Calu3 (cell line): ENCODE measurements around the gene SPDYE3. TPM values are rescaled to one million over a fixed set of nuclear protein-coding genes. Genes with fewer than 3 reads are reported as not detected.
"Not testable (repeated sequence)": the region's sequence is repeated elsewhere in the genome, so short reads cannot be mapped to it uniquely, and the experiment has no call there.

ENCODE experiments used
- BruUV-seq: library from RNA; stranded (reverse); fragments of 400-500 nt; replicated peaks from 2 replicates; lab custom pipeline; 2021; lab: Mats Ljungman, UMichigan
- CTCF ChIA-PET: fragments of 300-600 bp; sonication (Branson Sonifier 250); formaldehyde crosslinking; loops from one replicate; lab custom pipeline; 2022; ENCODE audit warnings: antibody characterized with exemption; lab: Charles Lee
- DNase-seq: peaks from one replicate; pipeline ENCODE4 v3.0.0; 2022
- H3K27ac Mint-ChIP-seq: one replicate; pipeline ENCODE4 v1.8.0; 2022; ENCODE audit warnings: mixed read lengths; ENCODE audit not compliant: unreplicated experiment
- H3K27me3 Mint-ChIP-seq: one replicate; pipeline ENCODE4 v1.8.0; 2022; ENCODE audit warnings: mixed read lengths; ENCODE audit not compliant: unreplicated experiment
- H3K36me3 Mint-ChIP-seq: one replicate; pipeline ENCODE4 v1.8.0; 2022; ENCODE audit warnings: mild to moderate bottlenecking, moderate library complexity, mixed read lengths; ENCODE audit not compliant: insufficient read depth, unreplicated experiment
- H3K4me1 Mint-ChIP-seq: one replicate; pipeline ENCODE4 v1.8.0; 2022; ENCODE audit warnings: mild to moderate bottlenecking, low read depth, mixed read lengths; ENCODE audit not compliant: unreplicated experiment
- H3K4me3 Mint-ChIP-seq: one replicate; pipeline ENCODE4 v1.8.0; 2022; ENCODE audit warnings: mild to moderate bottlenecking, low read depth, moderate library complexity, mixed read lengths; ENCODE audit not compliant: unreplicated experiment
- H3K9me3 Mint-ChIP-seq: one replicate; pipeline ENCODE4 v1.8.0; 2022; ENCODE audit warnings: low read depth, mixed read lengths; ENCODE audit not compliant: unreplicated experiment
- intact Hi-C: fragments of 100-400 bp; cut with micrococcal nuclease; formaldehyde crosslinking; loops from one replicate; pipeline ENCODE4 v1.10.0; 2022; ENCODE audit not compliant: unreplicated experiment
- total RNA-seq: library from RNA; stranded (reverse); gene quantifications from 2 replicates; pipeline ENCODE4 v1.2.3, GENCODE V29; 2022
- TF ChIP-seq, protein P1 (sequence below): fragments of 200-600 bp; IDR thresholded peaks from one replicate; pipeline ENCODE4 v1.8.0; 2022; ENCODE audit warnings: antibody characterized with exemption; ENCODE audit not compliant: unreplicated experiment

SPDYE3 gene
- total RNA-seq, 1 experiment from 2014 or later, result not detected

- Mint-ChIP-seq H3K4me1 (peaks cover 14% of the 10 kb centered on the region), H3K4me3 (no peak overlapping the region), H3K27me3 (no peaks in the 10 kb centered on the region), H3K9me3 (no peaks in the 10 kb centered on the region), H3K27ac (no peak overlapping the region), H3K36me3 (peaks cover 19% of the 10 kb centered on the region)
- TF ChIP-seq, protein P1, sequence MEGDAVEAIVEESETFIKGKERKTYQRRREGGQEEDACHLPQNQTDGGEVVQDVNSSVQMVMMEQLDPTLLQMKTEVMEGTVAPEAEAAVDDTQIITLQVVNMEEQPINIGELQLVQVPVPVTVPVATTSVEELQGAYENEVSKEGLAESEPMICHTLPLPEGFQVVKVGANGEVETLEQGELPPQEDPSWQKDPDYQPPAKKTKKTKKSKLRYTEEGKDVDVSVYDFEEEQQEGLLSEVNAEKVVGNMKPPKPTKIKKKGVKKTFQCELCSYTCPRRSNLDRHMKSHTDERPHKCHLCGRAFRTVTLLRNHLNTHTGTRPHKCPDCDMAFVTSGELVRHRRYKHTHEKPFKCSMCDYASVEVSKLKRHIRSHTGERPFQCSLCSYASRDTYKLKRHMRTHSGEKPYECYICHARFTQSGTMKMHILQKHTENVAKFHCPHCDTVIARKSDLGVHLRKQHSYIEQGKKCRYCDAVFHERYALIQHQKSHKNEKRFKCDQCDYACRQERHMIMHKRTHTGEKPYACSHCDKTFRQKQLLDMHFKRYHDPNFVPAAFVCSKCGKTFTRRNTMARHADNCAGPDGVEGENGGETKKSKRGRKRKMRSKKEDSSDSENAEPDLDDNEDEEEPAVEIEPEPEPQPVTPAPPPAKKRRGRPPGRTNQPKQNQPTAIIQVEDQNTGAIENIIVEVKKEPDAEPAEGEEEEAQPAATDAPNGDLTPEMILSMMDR, result no peak
- DNase-seq, result no peak
- intact Hi-C loops, result no loop called here
- CTCF ChIA-PET, result no interaction called here
- no TSS peak for BruUV-seq
Observed at GRCh38 chr7:100267648-100268047, 39.9 kb upstream of the SPDYE3 start.

DNA sequence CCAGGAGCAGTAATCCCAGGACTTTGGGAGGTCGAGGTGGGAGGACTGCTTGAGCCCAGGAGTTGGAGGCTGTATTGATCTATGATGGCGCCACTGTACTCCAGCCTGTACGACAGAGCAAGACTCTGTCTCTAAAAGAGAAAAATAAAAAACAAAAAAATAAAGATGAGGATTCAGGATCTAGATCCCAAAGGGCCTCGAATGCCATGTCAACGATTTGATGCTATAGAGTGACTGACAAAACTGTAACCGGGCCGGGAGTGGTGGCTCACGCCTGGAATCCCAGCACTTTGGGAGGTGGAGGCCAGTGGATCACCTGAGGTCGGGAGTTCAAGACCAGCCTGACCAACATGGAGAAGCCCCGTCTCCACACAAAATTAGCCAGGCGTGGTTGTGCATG is 38.6 kb upstream of the SPDYE3 start:
- Mint-ChIP-seq H3K36me3 (peaks cover 19% of the 10 kb centered on the region), H3K4me1 (peaks cover 14% of the 10 kb centered on the region), H3K4me3 (peak overlapping the region; percentile 67)
- H3K27ac Mint-ChIP-seq, CTCF ChIA-PET, H3K27me3 Mint-ChIP-seq, H3K9me3 Mint-ChIP-seq, DNase-seq, intact Hi-C loops, BruUV-seq: not testable (repeated sequence)

DNA sequence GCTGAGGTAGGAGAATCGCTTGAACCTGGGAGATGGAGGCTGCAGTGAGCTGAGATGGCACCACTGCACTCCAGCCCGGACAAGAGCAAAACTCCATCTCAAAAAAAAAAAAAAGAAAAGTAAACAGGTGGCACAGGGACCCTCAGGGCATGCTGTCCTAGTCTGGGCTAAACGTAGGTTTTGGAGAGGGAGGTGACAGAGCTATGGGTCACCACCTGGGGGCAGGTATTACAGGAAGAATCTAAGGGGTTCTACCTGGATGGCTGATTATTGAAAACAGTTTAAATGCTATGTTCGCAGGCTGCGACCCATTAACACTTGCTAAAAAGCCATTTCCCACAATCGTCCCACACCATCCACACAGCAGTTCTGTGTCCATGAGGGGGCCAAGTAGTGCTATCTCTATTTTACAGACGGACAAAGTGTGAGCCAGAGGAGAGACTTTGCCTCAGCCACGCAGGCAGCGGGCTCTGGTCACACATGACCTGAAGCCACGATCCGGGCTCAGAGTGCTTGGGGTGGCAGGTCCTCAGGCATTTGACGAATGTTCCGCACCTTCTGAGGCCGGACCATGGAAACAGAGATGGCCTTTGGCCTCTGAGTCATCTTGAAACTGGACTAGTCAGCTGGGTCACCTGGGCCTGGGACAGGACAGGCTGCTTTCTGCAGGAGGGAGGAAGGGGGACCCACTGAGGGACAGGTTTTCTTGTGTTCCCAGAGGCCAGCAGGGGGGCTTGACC is 38.0 kb upstream of the SPDYE3 start:
- Mint-ChIP-seq H3K27ac (peak overlapping the region; percentile 63), H3K36me3 (peaks cover 19% of the 10 kb centered on the region), H3K4me1 (peaks cover 14% of the 10 kb centered on the region), H3K4me3 (peak overlapping the region; percentile 67)
- H3K27me3 Mint-ChIP-seq, BruUV-seq, intact Hi-C loops, H3K9me3 Mint-ChIP-seq: not testable (repeated sequence)
- CTCF ChIA-PET, result interaction anchor here (1.8 kb wide), 1 partner anchor 15 kb away, joined by 4 read pairs; no protein-coding TSS in a partner anchor
- DNase-seq, result peak; percentile 54

- intact Hi-C loops, result not testable (repeated sequence)
Observed at GRCh38 chr7:100270046-100270918, 37.2 kb upstream of the SPDYE3 start.

GRCh38 chr7:100270941-100271593 is 36.4 kb upstream of the SPDYE3 start:
- DNase-seq, H3K9me3 Mint-ChIP-seq, BruUV-seq, H3K27me3 Mint-ChIP-seq, intact Hi-C loops: not testable (repeated sequence)
- CTCF ChIA-PET, result interaction anchor here (1.8 kb wide), 1 partner anchor 16 kb away, joined by 4 read pairs; no protein-coding TSS in a partner anchor
- Mint-ChIP-seq H3K4me3 (peak overlapping the region; percentile 67), H3K27ac (peak overlapping the region; percentile 63), H3K4me1 (peaks cover 13% of the 10 kb centered on the region), H3K36me3 (peaks cover 19% of the 10 kb centered on the region)

More at GRCh38 chr7:100270046-100270918, 37.2 kb upstream of the SPDYE3 start:
- CTCF ChIA-PET, result interaction anchor here (1.8 kb wide), 1 partner anchor 15 kb away, joined by 4 read pairs; no protein-coding TSS in a partner anchor
- TSS peak; percentile 37 for BruUV-seq
- H3K4me1 Mint-ChIP-seq, result peaks cover 14% of the 10 kb centered on the region
- not testable (repeated sequence) for H3K27me3 Mint-ChIP-seq, H3K9me3 Mint-ChIP-seq
- peak; percentile 30 for DNase-seq
- peak overlapping the region; percentile 63 for H3K27ac Mint-ChIP-seq
- peak overlapping the region; percentile 67 for H3K4me3 Mint-ChIP-seq
- H3K36me3 Mint-ChIP-seq, result peaks cover 19% of the 10 kb centered on the region
